NT2/D1 (cell line): Measurements from ENCODE around the gene SLC35G1.

Experiments used
- DNase-seq: peaks from one replicate; pipeline ENCODE4 v3.0.0-alpha.2; 2011; ENCODE audit warnings: low read depth, low spot score
- H3K27me3 ChIP-seq: 2 replicates; pipeline ENCODE4 v1.6.0; 2011; ENCODE audit warnings: mild to moderate bottlenecking; ENCODE audit not compliant: insufficient read length, insufficient read depth
- H3K36me3 ChIP-seq: 2 replicates; pipeline ENCODE4 v1.6.1; 2011; ENCODE audit warnings: mild to moderate bottlenecking, low read length, mixed read lengths; ENCODE audit not compliant: insufficient read depth, insufficient read length
- H3K4me1 ChIP-seq: 2 replicates; pipeline ENCODE4 v1.5.1; 2011; ENCODE audit not compliant: insufficient read depth, insufficient read length
- H3K4me3 ChIP-seq: 2 replicates; pipeline ENCODE4 v1.5.1; 2011; ENCODE audit warnings: low read depth; ENCODE audit not compliant: insufficient read length
- H3K9ac ChIP-seq: 2 replicates; pipeline ENCODE4 v1.6.0; 2011; ENCODE audit warnings: low read depth; ENCODE audit not compliant: insufficient read length
- H3K9me3 ChIP-seq: 2 replicates; pipeline ENCODE4 v1.5.1; 2011; ENCODE audit warnings: mild to moderate bottlenecking, low read length; ENCODE audit not compliant: insufficient read depth
- SUZ12 ChIP-seq: IDR thresholded peaks from 2 replicates; pipeline ENCODE4 v1.6.1; 2011; ENCODE audit not compliant: insufficient read length, insufficient read depth; ENCODE audit errors: extremely low read depth
- YY1 ChIP-seq: IDR thresholded peaks from 2 replicates; pipeline ENCODE4 v1.6.1; 2011; ENCODE audit not compliant: insufficient read length, insufficient read depth
- ZNF274 ChIP-seq: IDR thresholded peaks from 2 replicates; pipeline ENCODE4 v1.6.1; 2011; ENCODE audit warnings: mild to moderate bottlenecking, low read depth, low read length

Gene SLC35G1

DNA sequence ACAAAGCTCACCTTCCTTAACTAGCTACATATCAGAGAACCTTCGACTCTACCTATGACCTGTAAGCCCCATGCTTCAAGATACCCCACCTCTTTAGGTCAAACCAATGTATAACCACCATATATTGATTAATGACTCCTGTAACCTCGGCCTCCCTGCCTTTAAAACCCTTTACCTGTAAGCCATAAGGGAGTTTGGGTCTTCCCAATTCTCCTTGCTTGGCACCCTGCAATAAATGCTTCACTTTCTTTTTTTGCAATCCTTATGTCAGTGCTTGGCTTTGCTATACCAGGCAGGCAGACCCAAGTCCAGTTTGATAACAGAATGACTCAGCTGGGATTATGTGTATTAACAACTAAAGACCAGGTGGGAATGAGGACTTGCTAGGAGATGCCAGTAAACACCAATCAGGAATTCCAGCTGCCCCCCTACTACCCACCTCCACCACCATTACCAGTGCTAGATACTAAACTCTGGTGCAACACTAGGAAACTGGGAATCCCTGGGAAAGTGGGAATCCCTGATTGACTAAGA lies 22.0 kb upstream of the SLC35G1 start:
- TF ChIP-seq ZNF274 (no peak), SUZ12 (no peak), YY1 (no peak)
- Histone ChIP-seq H3K9ac (no peak overlapping the region), H3K9me3 (no peaks in the 10 kb centered on the region), H3K4me1 (no peaks in the 10 kb centered on the region), H3K36me3 (no peaks in the 10 kb centered on the region), H3K27me3 (peaks cover 8% of the 10 kb centered on the region), H3K4me3 (no peak overlapping the region)
- no peak for DNase-seq

DNA sequence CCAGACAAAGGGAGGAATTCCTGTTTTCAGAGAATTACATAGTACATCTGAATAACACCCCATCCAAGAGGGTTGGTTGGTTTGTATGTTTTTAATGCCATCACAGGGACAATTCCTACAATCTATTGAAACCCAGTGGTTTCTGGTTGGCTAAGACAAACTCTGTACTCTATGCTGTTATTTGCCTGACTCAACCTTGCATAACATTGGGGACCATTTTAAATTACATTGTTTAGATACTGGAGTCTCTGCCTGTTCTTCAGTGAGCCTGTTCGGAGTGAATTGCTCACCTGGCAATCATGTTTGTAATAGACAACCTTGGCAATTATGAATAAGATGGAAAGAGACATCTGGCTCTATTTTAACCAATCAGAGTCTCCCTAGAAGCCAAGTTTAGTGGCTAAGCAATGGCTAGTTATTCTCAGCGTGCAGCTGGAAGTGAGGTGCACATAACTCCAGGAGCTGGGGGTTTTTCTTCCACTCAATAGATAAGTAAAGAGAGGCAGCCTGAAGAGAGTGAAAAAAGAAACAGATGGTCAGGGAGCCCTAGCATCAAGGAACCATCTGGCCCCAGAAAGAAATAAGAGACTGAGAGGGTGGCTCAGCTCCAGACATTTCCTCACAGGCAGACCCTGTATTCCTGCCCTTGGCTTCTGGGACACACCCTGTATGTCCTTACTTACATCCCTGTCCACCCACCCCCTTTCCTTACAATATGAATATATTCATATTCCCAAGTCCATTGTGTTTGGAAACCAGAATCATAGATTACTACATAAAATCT lies 21.2 kb upstream of the SLC35G1 start:
- no peaks in the 10 kb centered on the region for H3K36me3 ChIP-seq
- no peaks in the 10 kb centered on the region for H3K9me3 ChIP-seq
- peaks cover under 1% of the 10 kb centered on the region for H3K27me3 ChIP-seq
- no peaks in the 10 kb centered on the region for H3K4me1 ChIP-seq
- DNase-seq: no peak
- TF ChIP-seq YY1 (no peak), SUZ12 (no peak)
- no peak overlapping the region for H3K4me3 ChIP-seq
- no peak overlapping the region for H3K9ac ChIP-seq

DNA sequence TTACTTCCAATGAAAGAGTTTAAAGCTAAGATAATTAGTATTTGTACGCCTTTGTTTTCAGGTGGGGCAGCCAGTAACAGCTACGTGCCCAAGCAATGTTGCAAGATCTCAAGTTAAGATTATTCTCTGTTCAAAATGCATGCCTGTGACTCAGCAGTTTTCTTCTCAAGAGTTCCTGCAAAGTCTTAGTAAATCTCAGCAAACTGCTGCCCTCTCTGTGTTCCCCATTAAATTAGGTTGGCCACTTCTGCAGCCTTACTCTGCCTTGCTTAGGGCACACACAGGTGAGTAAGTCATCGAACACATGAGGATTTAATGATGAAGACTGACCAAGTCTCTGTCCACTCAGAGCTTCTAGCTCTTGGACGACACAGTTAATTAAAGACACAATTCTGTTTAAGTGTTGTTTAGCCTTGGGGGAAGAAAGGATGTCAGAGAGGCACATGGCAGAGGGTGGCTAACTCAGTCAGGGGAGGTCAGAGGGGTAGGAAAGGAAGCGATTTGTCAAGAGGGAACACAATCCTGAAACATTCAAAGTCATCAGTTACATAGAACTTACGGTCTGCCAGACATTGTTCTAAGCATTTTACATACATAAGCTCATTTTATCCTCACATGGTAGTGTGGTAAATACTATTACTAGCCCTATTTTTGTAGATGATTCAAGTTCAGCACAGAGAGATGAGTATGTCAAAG lies 20.2 kb upstream of the SLC35G1 start:
- Histone ChIP-seq H3K9ac (no peak overlapping the region), H3K27me3 (no peaks in the 10 kb centered on the region), H3K4me3 (no peak overlapping the region), H3K9me3 (no peaks in the 10 kb centered on the region), H3K4me1 (no peaks in the 10 kb centered on the region), H3K36me3 (no peaks in the 10 kb centered on the region)
- DNase-seq: no peak
- TF ChIP-seq ZNF274: no peak
- TF ChIP-seq SUZ12: no peak
- no peak for TF ChIP-seq YY1

DNA sequence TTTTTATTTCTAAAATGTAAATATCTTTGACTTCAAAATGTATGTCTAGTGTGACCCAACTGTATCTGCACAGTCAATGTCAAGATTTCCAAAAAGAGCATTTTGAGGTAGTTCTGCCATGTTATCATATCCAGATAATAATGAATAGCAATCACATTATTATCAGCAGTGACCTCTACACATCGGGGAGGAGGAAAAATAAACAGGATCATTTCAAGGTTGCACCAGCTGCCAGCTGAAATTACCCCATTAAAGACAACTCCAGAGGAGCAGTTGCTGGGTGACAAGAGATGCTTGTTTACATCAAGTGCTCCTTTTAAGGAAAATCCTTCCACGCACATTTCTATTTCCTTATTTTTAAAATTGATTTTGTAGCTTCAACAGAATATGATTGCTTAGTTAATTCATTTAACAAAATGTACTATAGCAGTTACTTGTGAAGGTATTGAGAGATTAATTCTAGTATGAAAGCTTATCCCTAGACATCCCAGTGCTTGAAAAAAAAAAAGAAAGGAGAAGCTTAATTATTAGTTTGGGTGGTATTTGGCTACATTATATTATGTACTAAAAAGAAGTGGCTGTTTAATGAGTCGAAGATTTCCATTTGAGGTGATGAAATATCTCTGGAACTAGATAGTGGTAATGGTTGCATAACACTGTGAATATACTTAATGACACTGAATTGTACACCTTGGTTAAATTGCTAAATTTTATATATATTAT lies 19.3 kb upstream of the SLC35G1 start:
- no peaks in the 10 kb centered on the region for H3K9me3 ChIP-seq
- no peak overlapping the region for H3K4me3 ChIP-seq
- TF ChIP-seq YY1 (no peak), SUZ12 (no peak), ZNF274 (no peak)
- H3K9ac ChIP-seq: no peak overlapping the region
- no peaks in the 10 kb centered on the region for H3K4me1 ChIP-seq
- no peaks in the 10 kb centered on the region for H3K36me3 ChIP-seq
- no peak for DNase-seq
- H3K27me3 ChIP-seq: no peaks in the 10 kb centered on the region

DNA sequence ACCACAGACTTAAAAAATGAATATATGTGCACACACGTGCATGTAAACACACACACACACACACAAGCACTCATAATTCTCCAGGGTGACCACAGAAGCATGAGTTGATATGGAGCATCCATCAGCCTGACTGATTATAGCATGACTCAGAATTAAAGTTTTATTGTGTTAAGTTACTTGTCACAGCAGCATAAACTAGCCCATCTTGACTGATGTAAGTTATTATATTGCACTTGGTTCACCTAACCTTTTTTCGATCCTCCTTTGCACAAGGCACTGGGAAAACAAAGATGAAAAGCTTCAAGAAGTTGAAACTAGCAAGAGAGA lies 18.8 kb upstream of the SLC35G1 start:
- H3K4me3 ChIP-seq: no peak overlapping the region
- DNase-seq: no peak
- H3K36me3 ChIP-seq: no peaks in the 10 kb centered on the region
- H3K27me3 ChIP-seq: no peaks in the 10 kb centered on the region
- H3K9ac ChIP-seq: no peak overlapping the region
- no peaks in the 10 kb centered on the region for H3K9me3 ChIP-seq
- H3K4me1 ChIP-seq: no peaks in the 10 kb centered on the region
- TF ChIP-seq SUZ12 (no peak), YY1 (no peak), ZNF274 (no peak)

DNA sequence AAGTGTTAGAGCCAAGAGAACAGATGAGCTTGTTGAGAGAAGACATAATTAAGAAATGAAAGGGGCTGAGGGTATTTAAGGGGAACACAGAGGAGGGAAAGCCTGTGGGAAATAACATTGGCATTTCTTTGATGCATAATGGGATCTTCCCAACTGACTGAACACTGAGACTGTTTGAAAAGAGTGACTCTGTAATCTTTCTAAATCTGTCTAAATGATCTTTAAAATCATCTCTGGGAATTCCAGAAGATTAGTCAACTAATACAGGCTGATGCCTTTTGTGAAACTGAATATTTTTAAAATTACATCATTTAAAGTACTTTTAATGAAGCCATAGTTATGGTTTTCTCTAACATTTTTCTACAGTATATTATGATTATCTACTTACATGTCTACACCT lies 17.4 kb upstream of the SLC35G1 start:
- Histone ChIP-seq H3K9me3 (no peaks in the 10 kb centered on the region), H3K4me1 (no peaks in the 10 kb centered on the region), H3K4me3 (no peak overlapping the region), H3K36me3 (no peaks in the 10 kb centered on the region), H3K9ac (no peak overlapping the region), H3K27me3 (no peaks in the 10 kb centered on the region)
- TF ChIP-seq YY1: no peak
- TF ChIP-seq ZNF274: no peak
- no peak for TF ChIP-seq SUZ12
- DNase-seq: no peak

DNA sequence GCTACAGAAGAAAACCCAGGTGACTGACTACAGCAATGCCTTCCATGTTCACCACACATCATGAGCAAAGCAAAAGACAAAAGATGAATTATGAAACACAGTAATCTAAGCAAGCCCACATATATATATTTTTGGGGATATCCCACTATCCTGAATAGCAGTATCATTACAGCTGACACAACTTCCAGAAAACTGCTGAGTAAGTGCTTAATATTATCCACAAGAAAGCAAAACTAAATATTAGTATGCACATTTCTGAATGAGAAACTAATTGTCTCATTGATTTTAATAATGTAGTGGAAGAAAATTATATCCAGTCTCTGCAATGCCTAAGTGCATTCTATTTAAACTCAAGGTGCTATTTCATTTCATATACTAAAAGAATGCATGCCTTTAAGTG lies 14.5 kb upstream of the SLC35G1 start:
- H3K4me3 ChIP-seq: no peak overlapping the region
- no peak overlapping the region for H3K9ac ChIP-seq
- H3K27me3 ChIP-seq: no peaks in the 10 kb centered on the region
- no peaks in the 10 kb centered on the region for H3K36me3 ChIP-seq
- no peaks in the 10 kb centered on the region for H3K9me3 ChIP-seq
- no peaks in the 10 kb centered on the region for H3K4me1 ChIP-seq
- no peak for DNase-seq
- TF ChIP-seq SUZ12 (no peak), YY1 (no peak), ZNF274 (no peak)
